H1 (cell line): Measurements from ENCODE around the gene STAM2. TPM values are rescaled to one million over a fixed set of nuclear protein-coding genes. Genes with fewer than 3 reads are reported as not detected.

Experiments used
- CTCF ChIA-PET: fragments of 300-600 bp; sonication (Branson Sonifier 250); formaldehyde crosslinking; loops from one replicate; lab custom pipeline; 2021; ENCODE audit not compliant: partially characterized antibody; lab: Charles Lee
- POLR2A ChIA-PET: fragments of 300-600 bp; sonication (Branson Sonifier 250); formaldehyde crosslinking; loops from one replicate; lab custom pipeline; 2021; ENCODE audit warnings: inconsistent platforms; ENCODE audit not compliant: partially characterized antibody; lab: Charles Lee
- DNase-seq, 2 experiments: peaks; one replicate each; pipeline versions ENCODE4 v3.0.0 to v3.0.0-alpha.2; 2010 to 2022; ENCODE audit warnings: low spot score in 2 of 2, low read depth in 1 of 2, mixed read lengths in 1 of 2
- FAIRE-seq: peaks from 2 replicates; lab custom pipeline; 2011; peaks lifted over from hg19 to GRCh38; lab: Jason Lieb, UNC
- H2AFZ ChIP-seq: 2 replicates; pipeline ENCODE4 v1.8.1; 2012; ENCODE audit warnings: low read length, inconsistent platforms
- H2AK5ac ChIP-seq: 2 replicates; pipeline ENCODE4 v1.6.1; 2013; ENCODE audit warnings: low read depth, low read length
- H2BK120ac ChIP-seq: replicated peaks from 2 replicates; pipeline ENCODE3; 2013; ENCODE audit warnings: low read depth, low read length, inconsistent platforms
- H2BK12ac ChIP-seq: 2 replicates; pipeline ENCODE4 v1.6.1; 2013; ENCODE audit warnings: low read depth, low read length
- H2BK15ac ChIP-seq: 2 replicates; pipeline ENCODE4 v1.6.1; 2013; ENCODE audit warnings: low read length
- H2BK20ac ChIP-seq: 2 replicates; pipeline ENCODE4 v1.6.1; 2013; ENCODE audit warnings: low read length
- H2BK5ac ChIP-seq: 2 replicates; pipeline ENCODE4 v1.6.1; 2013; ENCODE audit warnings: low read depth, low read length
- H3K14ac ChIP-seq: 2 replicates; pipeline ENCODE4 v1.6.1; 2013; ENCODE audit warnings: inconsistent platforms; ENCODE audit not compliant: insufficient read length
- H3K18ac ChIP-seq: 2 replicates; pipeline ENCODE4 v1.6.1; 2013; ENCODE audit warnings: low read length; ENCODE audit errors: extremely low read depth
- H3K23ac ChIP-seq: 2 replicates; pipeline ENCODE4 v1.6.1; 2013; ENCODE audit warnings: inconsistent platforms; ENCODE audit not compliant: insufficient read length
- H3K23me2 ChIP-seq: 2 replicates; pipeline ENCODE4 v1.6.1; 2013; ENCODE audit warnings: low read depth, low read length
- H3K27ac ChIP-seq: 2 replicates; pipeline ENCODE4 v1.6.1; 2011; ENCODE audit warnings: low read depth, low read length, inconsistent platforms
- H3K27me3 ChIP-seq, 4 experiments: replicated peaks in 1 of 4; 1 replicate in 1 of 4; 2 replicates in 3 of 4; pipeline versions ENCODE4 v1.6.1 to v1.8.1; 2011 to 2013; ENCODE audit warnings: low read length in 3 of 4, mild to moderate bottlenecking in 3 of 4, inconsistent platforms in 2 of 4, mixed read lengths in 2 of 4, moderate library complexity in 1 of 4; ENCODE audit not compliant: control insufficient read depth in 3 of 4, insufficient read depth in 3 of 4; ENCODE audit errors: extremely low read depth in 1 of 4
- H3K36me3 ChIP-seq, 4 experiments: 2 replicates each; pipeline versions ENCODE4 v1.6.1 to v1.8.1; 2011 to 2013; ENCODE audit warnings: mild to moderate bottlenecking in 4 of 4, low read length in 3 of 4, moderate library complexity in 2 of 4, control low read depth in 1 of 4, inconsistent platforms in 1 of 4; ENCODE audit not compliant: insufficient read depth in 4 of 4, control insufficient read depth in 2 of 4
- H3K4ac ChIP-seq: replicated peaks from 2 replicates; pipeline ENCODE3; 2013; ENCODE audit warnings: low read length, low read depth, mixed read lengths, inconsistent platforms; ENCODE audit not compliant: insufficient read length
- H3K4me1 ChIP-seq, 4 experiments: replicated peaks in 1 of 4; 1 replicate in 1 of 4; 2 replicates in 3 of 4; pipeline versions ENCODE4 v1.6.1 to v1.8.1; 2011 to 2013; ENCODE audit warnings: low read length in 3 of 4, inconsistent platforms in 2 of 4, mixed read lengths in 1 of 4; ENCODE audit not compliant: insufficient read depth in 4 of 4, control insufficient read depth in 3 of 4
- H3K4me2 ChIP-seq, 2 experiments: 2 replicates each; pipeline versions ENCODE4 v1.6.1 to v1.8.1; 2011 to 2013; ENCODE audit warnings: low read depth in 2 of 2, low read length in 2 of 2, control low read depth in 1 of 2, inconsistent platforms in 1 of 2, mild to moderate bottlenecking in 1 of 2; ENCODE audit not compliant: insufficient read depth in 1 of 2
- H3K4me3 ChIP-seq, 4 experiments: fragments of 200-600, 300-600 bp in 1 of 4; sonication (generic), shearing (Covaris generic), sonication (Bioruptor Twin) in 1 of 4; 2 replicates each; pipeline versions ENCODE4 v1.5.1 to v1.8.1; 2011 to 2016; ENCODE audit warnings: low read length in 4 of 4, low read depth in 3 of 4, control low read depth in 2 of 4, inconsistent platforms in 2 of 4, mild to moderate bottlenecking in 2 of 4, mixed read lengths in 1 of 4, moderate library complexity in 1 of 4; ENCODE audit not compliant: insufficient read depth in 2 of 4; ENCODE audit errors: extremely low read depth in 1 of 4
- H3K56ac ChIP-seq: replicated peaks from 2 replicates; pipeline ENCODE3; 2013; ENCODE audit warnings: low read depth, mild to moderate bottlenecking, mixed read lengths, low read length, inconsistent platforms; ENCODE audit not compliant: insufficient read length
- H3K79me1 ChIP-seq: 2 replicates; pipeline ENCODE4 v1.6.1; 2013; ENCODE audit warnings: low read depth, low read length, control low read depth
- H3K79me2 ChIP-seq, 2 experiments: 2 replicates each; pipeline versions ENCODE4 v1.6.1 to v1.8.1; 2012 to 2013; ENCODE audit warnings: low read length in 2 of 2, mild to moderate bottlenecking in 2 of 2, inconsistent platforms in 1 of 2; ENCODE audit not compliant: insufficient read depth in 2 of 2, control insufficient read depth in 1 of 2
- H3K9ac ChIP-seq, 4 experiments: replicated peaks in 1 of 4; 1 replicate in 1 of 4; 2 replicates in 3 of 4; pipeline versions ENCODE4 v1.6.1 to v1.8.1; 2011 to 2013; ENCODE audit warnings: low read depth in 3 of 4, low read length in 3 of 4, control low read depth in 2 of 4, mild to moderate bottlenecking in 2 of 4, moderate library complexity in 2 of 4, inconsistent platforms in 1 of 4; ENCODE audit errors: extremely low read depth in 1 of 4
- H3K9me3 ChIP-seq, 2 experiments: 2 replicates each; pipeline versions ENCODE4 v1.6.1 to v1.8.1; 2012 to 2013; ENCODE audit warnings: mild to moderate bottlenecking in 2 of 2, moderate library complexity in 2 of 2, control low read depth in 1 of 2, inconsistent platforms in 1 of 2, low read depth in 1 of 2, low read length in 1 of 2, mixed read lengths in 1 of 2; ENCODE audit not compliant: insufficient read depth in 2 of 2
- H4K20me1 ChIP-seq, 2 experiments: replicated peaks in 1 of 2; 2 replicates each; pipeline versions ENCODE3 to v1.8.1; 2011 to 2013; ENCODE audit warnings: inconsistent platforms in 2 of 2, low read length in 2 of 2, mild to moderate bottlenecking in 1 of 2; ENCODE audit not compliant: insufficient read depth in 2 of 2, control insufficient read depth in 1 of 2
- H4K5ac ChIP-seq: 2 replicates; pipeline ENCODE4 v1.6.1; 2013; ENCODE audit warnings: low read length, low read depth, mixed read lengths, inconsistent platforms; ENCODE audit not compliant: insufficient read length
- H4K8ac ChIP-seq: 2 replicates; pipeline ENCODE4 v1.8.0; 2013; ENCODE audit warnings: mild to moderate bottlenecking, moderate library complexity, low read length, inconsistent platforms; ENCODE audit not compliant: insufficient read depth; ENCODE audit errors: extremely low read depth
- H4K91ac ChIP-seq: replicated peaks from 2 replicates; pipeline ENCODE3; 2013; ENCODE audit warnings: low read length, mixed read lengths, inconsistent platforms; ENCODE audit not compliant: insufficient read length
- ATF2 ChIP-seq: IDR thresholded peaks from 2 replicates; pipeline ENCODE4 v1.6.1; 2012; ENCODE audit warnings: low read length, inconsistent platforms
- CBX5 ChIP-seq: fragments of 300-800, 300-1000 bp; sonication (generic); IDR thresholded peaks from 2 replicates; pipeline ENCODE4 v1.7.1; 2016; ENCODE audit warnings: antibody characterized with exemption, low read length, low read depth
- CBX8 ChIP-seq: fragments of 300-800, 300-1000 bp; sonication (generic); IDR thresholded peaks from 2 replicates; pipeline ENCODE4 v1.7.1; 2016; ENCODE audit warnings: low read depth, low read length, borderline replicate concordance
- CEBPB ChIP-seq: IDR thresholded peaks from 2 replicates; pipeline ENCODE4 v1.6.1; 2012; ENCODE audit warnings: low read depth, low read length
- KDM5A ChIP-seq: fragments of 200-600 bp; IDR thresholded peaks from 2 replicates; pipeline ENCODE4 v1.7.1; 2012; ENCODE audit warnings: mild to moderate bottlenecking, low read length, inconsistent platforms, mixed read lengths
- PHF8 ChIP-seq: fragments of 200-600 bp; sonication (generic); conservative IDR thresholded peaks from 2 replicates; pipeline ENCODE4 v1.7.1; 2012; ENCODE audit warnings: low read depth, mild to moderate bottlenecking, inconsistent platforms, low read length, moderate library complexity
- POU5F1 ChIP-seq: IDR thresholded peaks from 2 replicates; pipeline ENCODE4 v1.6.1; 2011; ENCODE audit warnings: low read depth, mild to moderate bottlenecking, low read length, moderate library complexity
- RXRA ChIP-seq: IDR thresholded peaks from 2 replicates; pipeline ENCODE4 v1.6.1; 2011; ENCODE audit warnings: low read depth, mild to moderate bottlenecking, low read length, moderate library complexity; ENCODE audit not compliant: insufficient read depth
- SAP30 ChIP-seq: fragments of 300-600 bp; sonication (generic); IDR thresholded peaks from 2 replicates; pipeline ENCODE4 v1.7.1; 2012; ENCODE audit warnings: low read length, moderate library complexity, mild to moderate bottlenecking, inconsistent platforms; ENCODE audit not compliant: insufficient read depth, insufficient replicate concordance
- SIN3A ChIP-seq, 2 experiments: IDR thresholded peaks in 1 of 2; conservative IDR thresholded peaks in 1 of 2; 2 replicates each; pipeline ENCODE4 v1.6.1; 2011 to 2012; ENCODE audit warnings: low read length in 2 of 2, improper control_type of control experiment in 1 of 2, low read depth in 1 of 2, mild to moderate bottlenecking in 1 of 2
- SP2 ChIP-seq: IDR thresholded peaks from 2 replicates; pipeline ENCODE4 v1.6.1; 2012; ENCODE audit warnings: mild to moderate bottlenecking, low read length, inconsistent platforms
- TEAD4 ChIP-seq: IDR thresholded peaks from 2 replicates; pipeline ENCODE4 v1.6.1; 2012; ENCODE audit warnings: low read depth, low read length, inconsistent platforms, mixed read lengths
- ZNF274 ChIP-seq: IDR thresholded peaks from 2 replicates; pipeline ENCODE4 v1.7.0; 2012; ENCODE audit warnings: low read length, borderline replicate concordance; ENCODE audit errors: extremely low read depth
- WGBS, 2 experiments: shearing (Covaris generic) in 1 of 2; methylation state at CpG; one replicate each; pipeline versions ENCODE4 v1.1.6 to v1.1.7; 2013 to 2015; ENCODE audit warnings: low lambda C conversion rate in 2 of 2, mixed read lengths in 2 of 2, inconsistent platforms in 1 of 2, low coverage in 1 of 2, missing lambda C conversion rate in 1 of 2; ENCODE audit not compliant: insufficient replicate concordance in 2 of 2, insufficient coverage in 1 of 2, insufficient read length in 1 of 2; ENCODE audit errors: extremely low coverage in 1 of 2, missing lambda C conversion rate in 1 of 2; 5-methylcytosine and 5-hydroxymethylcytosine counted together
- polyA plus RNA-seq, 7 experiments: library from polyadenylated mRNA; depleted of rRNA in 3 of 7; stranded (reverse) in 5 of 7; unstranded in 2 of 7; fragments of >200 nt in 5 of 7; fragments of 200-250 nt in 2 of 7; gene quantifications; 1 replicate in 5 of 7; 2 replicates in 1 of 7; 4 replicates in 1 of 7; pipeline versions ENCODE4 v1.2.1 to v1.2.3, GENCODE V29; 2011 to 2013; ENCODE audit warnings: missing spikeins in 2 of 7, mixed read lengths in 2 of 7
- total RNA-seq: library from RNA; stranded (reverse); fragmentation: NEBNext Ultra II Directional; extraction: Animal tissue kit (Norgen Biotek cat#: 25700); gene quantifications from 2 replicates; pipeline ENCODE4 v1.2.1, GENCODE V29; 2021

The STAM2 gene
- total and polyA plus RNA-seq, 2 of the 8 experiments (the other 6 are each of a cell fraction or from before 2014, with no cell fraction given): 5.4 to 9.4 TPM

- Histone ChIP-seq H3K23me2 (no peaks in the 10 kb centered on the region; the same call in 1 of the 2 replicates), H2BK20ac (no peak overlapping the region), H4K8ac (no peak overlapping the region), H3K4me3 (no peak overlapping the region), H2BK120ac (no peak overlapping the region), H3K79me1 (no peaks in the 10 kb centered on the region), H3K27ac (no peak overlapping the region), H2BK5ac (no peak overlapping the region), H3K4me1 (no peaks in the 10 kb centered on the region), H4K91ac (no peak overlapping the region), H3K9ac (no peak overlapping the region)
- FAIRE-seq: no peak
- WGBS, 2 experiments: 92% methylated on average over 2 of the region's 2 CpGs; no CpG with 5 or more reads in 1 of the 2 experiments
- ChIA-PET CTCF (interaction anchor here (0.9 to 3.3 kb wide), 5 partner anchors 8 to 375 kb away, joined by 3 to 14 read pairs (median 4); no protein-coding TSS in a partner anchor), POLR2A (no interaction called here)
- TF ChIP-seq ATF2: no peak
- no peak for TF ChIP-seq POU5F1
- TF ChIP-seq TEAD4: no peak
- no peak for TF ChIP-seq CBX5
- TF ChIP-seq SIN3A (conservative IDR thresholded peaks at IDR 0.05 in 1 of 2, IDR thresholded peaks at IDR 0.05 in 1 of 2; ENCODE audit: low read depth in 1 of 2, low read length in 2 of 2): no peak
- TF ChIP-seq ZNF274: no peak
- no peak for TF ChIP-seq CBX8
- TF ChIP-seq SAP30: no peak
- TF ChIP-seq PHF8: no peak
- TF ChIP-seq SP2: no peak
- TF ChIP-seq RXRA: no peak
- no peak for TF ChIP-seq KDM5A
- TF ChIP-seq CEBPB: no peak
- TF ChIP-seq, all 59 proteins: peak for 0
- Histone ChIP-seq H3K27me3 (peaks cover 2 to 9% (median 6%) of the 10 kb centered on the region in 4 experiments), H3K4ac (no peak overlapping the region), H4K20me1 (no peaks in the 10 kb centered on the region), H3K23ac (no peak overlapping the region), H4K5ac (no peak overlapping the region), H2BK15ac (no peak overlapping the region), H2AK5ac (no peak overlapping the region), H2AFZ (no peak overlapping the region), H2BK12ac (no peak overlapping the region), H3K79me2 (no peaks in the 10 kb centered on the region), H3K4me2 (no peak overlapping the region), H3K14ac (no peak overlapping the region), H3K56ac (no peak overlapping the region), H3K9me3 (no peaks in the 10 kb centered on the region), H3K36me3 (no peaks in the 10 kb centered on the region), H3K18ac (no peak overlapping the region)
- DNase-seq: no peak
These were observed 83.5 kb downstream of the STAM2 start for GRCh38 chr2:152092095-152092494.
